RWPE1 (cell line): ENCODE measurements around the gene SARM1.

Source experiments
- CTCF ChIA-PET: fragments of 350-600 bp; sonication (Branson Sonifier 250); formaldehyde crosslinking; extraction: SDS; loops from one replicate; lab custom pipeline; 2021; lab: Yijun Ruan, JAX
- POLR2A ChIA-PET: fragments of 400-600 bp; formaldehyde crosslinking; extraction: SDS; loops from one replicate; lab custom pipeline; 2020; ENCODE audit warnings: antibody characterized with exemption; ENCODE audit not compliant: low non-redundant PET; lab: Yijun Ruan, JAX
- DNase-seq: peaks from one replicate; pipeline ENCODE4 v3.0.0; 2012; ENCODE audit warnings: low spot score
- H3K27ac ChIP-seq: fragments of 450-650 bp; 2 replicates; pipeline ENCODE4 v1.5.1; 2017
- TF ChIP-seq, protein P1 (sequence below): fragments of 450-650 bp; conservative IDR thresholded peaks from 2 replicates; pipeline ENCODE4 v1.5.1; 2017; ENCODE audit warnings: low read depth, mild to moderate bottlenecking

Gene SARM1

DNA sequence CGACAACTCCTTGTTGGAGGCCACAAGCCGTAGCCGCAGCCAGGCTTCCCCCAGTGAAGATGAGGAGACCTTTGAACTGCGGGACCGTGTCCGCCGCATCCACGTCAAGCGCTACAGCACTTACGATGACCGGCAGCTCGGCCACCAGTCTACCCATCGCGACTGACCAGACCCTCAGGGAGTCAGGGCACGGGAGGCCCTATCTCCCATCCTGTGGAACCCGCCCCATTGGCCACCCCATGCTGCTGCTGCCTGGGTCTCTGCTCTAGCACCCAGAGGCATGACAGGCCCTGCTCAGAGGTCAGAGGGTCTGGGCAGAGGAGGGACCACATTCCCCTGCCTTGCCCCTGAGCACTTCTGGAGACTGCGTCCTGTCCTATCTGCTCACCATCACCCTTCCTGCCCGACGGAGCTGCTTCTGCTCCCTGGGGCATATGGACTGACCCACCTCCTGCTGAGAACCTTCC lies 27.0 kb upstream of the SARM1 start:
- peak overlapping the region; percentile 95 for H3K27ac ChIP-seq
- POLR2A ChIA-PET, result no interaction called here
- DNase-seq, result no peak
- TF ChIP-seq, protein P1, sequence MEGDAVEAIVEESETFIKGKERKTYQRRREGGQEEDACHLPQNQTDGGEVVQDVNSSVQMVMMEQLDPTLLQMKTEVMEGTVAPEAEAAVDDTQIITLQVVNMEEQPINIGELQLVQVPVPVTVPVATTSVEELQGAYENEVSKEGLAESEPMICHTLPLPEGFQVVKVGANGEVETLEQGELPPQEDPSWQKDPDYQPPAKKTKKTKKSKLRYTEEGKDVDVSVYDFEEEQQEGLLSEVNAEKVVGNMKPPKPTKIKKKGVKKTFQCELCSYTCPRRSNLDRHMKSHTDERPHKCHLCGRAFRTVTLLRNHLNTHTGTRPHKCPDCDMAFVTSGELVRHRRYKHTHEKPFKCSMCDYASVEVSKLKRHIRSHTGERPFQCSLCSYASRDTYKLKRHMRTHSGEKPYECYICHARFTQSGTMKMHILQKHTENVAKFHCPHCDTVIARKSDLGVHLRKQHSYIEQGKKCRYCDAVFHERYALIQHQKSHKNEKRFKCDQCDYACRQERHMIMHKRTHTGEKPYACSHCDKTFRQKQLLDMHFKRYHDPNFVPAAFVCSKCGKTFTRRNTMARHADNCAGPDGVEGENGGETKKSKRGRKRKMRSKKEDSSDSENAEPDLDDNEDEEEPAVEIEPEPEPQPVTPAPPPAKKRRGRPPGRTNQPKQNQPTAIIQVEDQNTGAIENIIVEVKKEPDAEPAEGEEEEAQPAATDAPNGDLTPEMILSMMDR, result no peak
- CTCF ChIA-PET, result no interaction called here

DNA sequence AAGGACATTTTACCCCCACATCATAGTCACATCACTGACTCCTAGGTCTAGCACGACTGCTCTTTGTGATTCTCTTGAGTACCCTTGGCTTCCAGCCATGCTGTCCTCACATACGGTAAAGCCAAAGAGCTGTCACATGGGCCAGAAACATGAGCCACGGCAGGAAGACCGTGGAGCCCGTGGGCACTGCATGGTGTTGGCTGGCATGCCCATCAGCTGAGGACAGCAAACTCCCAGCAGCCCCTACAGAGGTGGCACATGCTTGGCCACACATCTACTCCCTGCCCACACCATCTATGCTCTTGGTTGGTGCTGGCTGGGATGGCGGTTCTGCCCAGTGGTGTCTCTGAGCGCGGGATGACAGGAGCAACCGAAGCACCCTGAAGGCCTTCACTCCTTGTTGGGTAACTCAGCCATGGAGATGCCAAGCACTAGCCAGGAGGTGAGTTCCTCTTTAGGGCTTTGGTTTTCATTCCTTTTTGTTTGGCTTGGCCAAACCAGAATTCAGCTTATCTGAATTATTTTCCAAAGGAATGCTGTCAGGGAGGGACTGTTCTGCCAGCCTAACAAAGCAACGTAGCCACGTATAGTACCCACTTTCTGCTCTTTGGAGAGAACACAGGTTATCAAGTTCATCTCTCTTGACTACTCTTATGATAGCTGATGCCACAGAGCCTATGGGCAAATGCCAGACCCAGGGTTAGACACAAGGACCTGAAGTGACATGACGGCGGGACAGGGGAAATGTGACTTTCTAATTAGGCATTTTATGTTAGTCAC lies 25.9 kb upstream of the SARM1 start:
- ChIA-PET POLR2A (interaction anchor here (2.1 kb wide), 1 partner anchor 10 kb away, joined by 9 read pairs; the partner anchor contains the start of genes IFT20 and TNFAIP1), CTCF (interaction anchor here (1.2 kb wide), 1 partner anchor 10 kb away, joined by 3 read pairs; the partner anchor contains the start of gene TNFAIP1)
- H3K27ac ChIP-seq, result peak overlapping the region; percentile 95
- no peak for DNase-seq
- TF ChIP-seq, protein P1, result no peak

DNA sequence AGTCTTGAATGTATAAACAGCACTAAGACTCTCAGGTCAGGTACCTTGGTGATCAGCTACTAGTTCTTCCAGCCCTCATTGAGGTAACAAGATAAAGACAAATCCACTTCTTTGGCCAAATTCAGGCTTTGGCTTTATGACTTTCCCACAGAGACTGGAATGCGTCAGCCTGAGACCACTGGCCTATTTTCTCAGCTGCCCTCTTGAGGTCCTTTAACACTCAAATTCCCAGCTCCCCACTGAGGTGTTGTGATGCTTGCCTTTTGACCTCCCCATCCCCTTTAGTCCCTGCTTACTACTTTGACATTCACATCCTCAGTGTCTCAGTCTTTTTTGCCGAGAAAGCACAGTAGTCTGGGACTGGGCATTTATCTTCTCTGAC lies 25.3 kb upstream of the SARM1 start:
- DNase-seq, result no peak
- TF ChIP-seq, protein P1, result no peak
- CTCF ChIA-PET, result interaction anchor here (1.2 kb wide), 1 partner anchor 10 kb away, joined by 3 read pairs; the partner anchor contains the start of gene TNFAIP1
- peak overlapping the region; percentile 95 for H3K27ac ChIP-seq
- POLR2A ChIA-PET, result interaction anchor here (2.1 kb wide), 1 partner anchor 11 kb away, joined by 9 read pairs; the partner anchor contains the start of genes IFT20 and TNFAIP1

DNA sequence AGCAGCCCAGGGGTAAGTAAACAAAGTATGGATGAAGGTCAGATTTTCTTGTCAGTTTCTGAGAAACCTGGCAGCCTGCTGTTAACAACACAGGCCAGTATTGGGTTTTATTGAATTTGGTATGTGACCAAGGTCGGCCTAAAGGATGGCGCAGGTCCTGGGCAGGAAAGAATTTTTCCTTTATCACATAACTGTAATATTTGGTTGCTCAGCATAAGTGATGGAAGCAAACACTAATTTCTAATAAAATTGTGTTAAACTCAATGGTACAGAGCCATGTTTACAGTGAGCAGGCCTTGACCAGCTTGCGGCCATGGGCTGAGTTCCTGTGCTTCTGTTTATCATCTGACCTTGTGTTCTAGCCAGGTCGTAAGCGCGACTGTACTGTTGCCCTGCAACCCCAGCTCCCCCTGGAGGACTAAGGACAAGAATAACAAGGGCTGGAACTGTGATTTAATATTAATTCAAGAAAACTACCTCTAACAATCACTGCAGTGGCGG lies 24.7 kb upstream of the SARM1 start:
- ChIA-PET POLR2A (interaction anchor here (0.6 to 2.1 kb wide), 3 partner anchors 10 to 98 kb away, joined by 6 to 9 read pairs (median 7); partner anchors contain the start of genes IFT20, POLDIP2 and TNFAIP1), CTCF (interaction anchor here (0.6 to 1.2 kb wide), 2 partner anchors 11 to 25 kb away, joined by 3 to 5 read pairs; partner anchors contain the start of gene TNFAIP1)
- H3K27ac ChIP-seq, result peak overlapping the region; percentile 95
- DNase-seq, result no peak
- TF ChIP-seq, protein P1, result no peak

DNA sequence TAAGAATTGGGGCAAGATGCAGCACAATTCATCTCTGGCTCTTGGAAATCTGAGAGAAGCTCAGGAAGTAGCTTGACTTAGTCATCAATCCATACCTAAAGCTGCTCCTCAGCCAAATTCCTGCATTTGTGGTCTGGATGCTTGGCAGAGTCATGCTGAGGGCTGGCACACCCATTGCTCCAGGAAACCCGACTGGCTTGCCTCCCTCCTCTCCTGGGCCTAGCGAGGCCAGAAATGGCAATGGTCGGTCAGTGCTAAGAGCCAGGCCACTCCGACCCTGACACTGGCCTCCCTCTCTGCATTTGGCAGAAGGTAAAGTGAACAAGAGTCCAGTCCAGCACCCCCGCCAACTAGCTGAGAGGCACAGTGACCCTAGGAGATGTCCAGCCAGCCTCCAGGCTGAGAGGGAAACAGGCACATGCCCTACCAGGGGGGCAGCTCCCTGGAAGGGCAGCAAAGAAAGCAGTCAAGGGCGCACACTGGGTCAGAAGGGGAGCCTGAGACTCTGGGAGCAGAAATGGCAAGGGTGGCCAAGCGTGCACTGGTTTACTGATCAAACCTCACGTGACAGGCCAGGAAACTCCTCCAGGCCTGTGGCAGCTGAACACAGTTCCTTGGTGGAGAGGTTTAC lies 24.1 kb upstream of the SARM1 start:
- CTCF ChIA-PET, result interaction anchor here (0.5 to 1.1 kb wide), 5 partner anchors 12 to 611 kb away, joined by 3 to 5 read pairs (median 3); partner anchors contain the start of gene TNFAIP1
- POLR2A ChIA-PET, result interaction anchor here (0.6 to 2.1 kb wide), 3 partner anchors 10 to 97 kb away, joined by 6 to 9 read pairs (median 7); partner anchors contain the start of genes IFT20, POLDIP2 and TNFAIP1
- peak; percentile 83 for DNase-seq
- TF ChIP-seq, protein P1, result no peak
- peak overlapping the region; percentile 95 for H3K27ac ChIP-seq

DNA sequence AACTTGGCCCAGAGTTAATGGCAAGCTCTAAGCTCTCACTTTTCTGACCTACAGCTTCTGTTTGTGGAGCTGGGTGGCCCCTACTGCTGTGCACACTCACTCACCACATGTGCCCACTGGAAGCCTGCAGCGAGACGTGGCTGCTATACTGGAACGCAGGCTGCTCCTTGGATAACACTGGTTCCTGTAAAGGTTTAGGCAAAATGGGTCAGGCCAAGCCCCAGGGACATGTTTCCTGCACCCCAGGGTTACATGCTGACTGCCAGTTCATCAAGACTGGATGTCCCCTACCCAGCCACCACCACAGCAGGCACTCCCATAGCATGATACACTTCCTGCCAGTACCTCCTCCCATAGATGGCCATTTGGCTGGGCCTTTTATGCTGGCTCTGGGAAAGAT lies 22.5 kb upstream of the SARM1 start:
- peak overlapping the region; percentile 95 for H3K27ac ChIP-seq
- DNase-seq, result no peak
- ChIA-PET CTCF (no interaction called here), POLR2A (no interaction called here)
- TF ChIP-seq, protein P1, result no peak
